NB4 (cell line): Measurements from ENCODE around the gene PLA2G4A.

Experiments used
- CTCF ChIP-seq: IDR thresholded peaks from one replicate; pipeline ENCODE4 v1.5.1; 2012; ENCODE audit warnings: low read depth, low read length
- MAX ChIP-seq: IDR thresholded peaks from 2 replicates; pipeline ENCODE4 v1.6.1; 2011; ENCODE audit warnings: low read depth, low read length
- MYC ChIP-seq: IDR thresholded peaks from 2 replicates; pipeline ENCODE4 v1.6.1; 2011; ENCODE audit warnings: low read depth, low read length
- POLR2A ChIP-seq: IDR thresholded peaks from 2 replicates; pipeline ENCODE4 v1.6.1; 2011; ENCODE audit warnings: mild to moderate bottlenecking; ENCODE audit not compliant: insufficient read length; ENCODE audit errors: extremely low read depth

DNA sequence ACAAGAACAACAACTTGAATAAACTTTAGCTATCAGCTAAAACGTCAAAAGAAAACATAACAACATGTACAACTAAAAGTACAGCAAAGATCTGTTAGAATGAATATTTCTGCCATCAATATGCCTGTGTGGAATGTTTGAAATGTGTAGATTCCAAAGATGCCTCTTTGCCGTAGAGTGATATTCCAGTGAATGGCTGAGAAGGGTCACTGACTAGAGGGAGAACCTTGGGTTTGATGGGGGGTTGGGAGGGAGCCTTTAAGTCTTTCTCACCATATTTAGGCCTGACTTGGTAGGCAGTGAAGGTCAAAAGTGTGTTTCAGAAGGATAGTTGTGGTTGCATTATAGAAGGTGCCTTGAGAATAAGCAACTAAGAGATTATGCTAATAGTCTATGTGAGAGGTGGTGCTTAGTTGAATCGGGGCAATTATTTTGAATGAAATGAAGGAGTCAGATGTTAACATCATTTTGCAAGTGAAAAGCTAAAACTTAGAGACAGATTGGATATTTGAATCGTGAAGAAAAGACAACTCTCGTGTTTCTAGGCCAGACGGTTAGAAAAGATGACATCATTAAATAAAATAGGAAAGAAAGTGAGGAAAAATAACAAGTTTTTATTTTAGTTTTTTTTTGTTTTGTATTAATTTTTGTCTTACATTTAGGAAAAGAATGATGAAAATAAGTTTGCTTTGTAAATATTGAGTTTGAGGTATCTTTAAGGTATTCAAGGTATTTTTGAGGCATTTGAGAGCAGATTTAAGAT is 53.8 kb downstream of the PLA2G4A start:
- TF ChIP-seq CTCF (no peak), POLR2A (no peak), MAX (no peak), MYC (no peak)
